ENCODE data around the gene GRM6. TPM values are rescaled to one million over a fixed set of nuclear protein-coding genes. Genes with fewer than 3 reads are reported as not detected.

The GRM6 gene
- total RNA-seq, 1 donor from 2014 or later = not detected

DNA sequence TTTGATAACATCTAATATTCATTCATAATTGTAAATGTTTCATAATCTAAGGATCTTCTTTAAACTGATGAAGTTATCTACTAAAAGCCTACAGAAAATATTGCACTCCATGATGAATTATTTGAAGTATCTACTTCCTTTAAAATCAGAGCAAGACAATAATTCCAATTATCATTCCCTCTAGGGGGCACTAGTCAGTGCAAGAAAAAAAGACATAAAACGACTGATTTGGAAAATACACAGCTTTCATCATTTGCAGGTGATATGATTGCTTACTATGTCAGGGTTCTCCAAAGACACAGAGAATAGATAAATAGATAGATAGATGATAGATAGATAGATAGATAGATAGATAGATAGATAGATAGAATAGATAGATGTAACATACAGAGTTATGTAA, 13.5 kb upstream of the GRM6 start:
- Histone ChIP-seq H3K36me3 (no peaks in the 10 kb centered on the region), H3K4me3 (no peak overlapping the region), H3K4me1 (no peaks in the 10 kb centered on the region), H3K27ac (no peak overlapping the region), H3K9me3 (no peaks in the 10 kb centered on the region), H3K27me3 (ENCODE audit: low read depth) (no peaks in the 10 kb centered on the region)
- TF ChIP-seq, protein P1, sequence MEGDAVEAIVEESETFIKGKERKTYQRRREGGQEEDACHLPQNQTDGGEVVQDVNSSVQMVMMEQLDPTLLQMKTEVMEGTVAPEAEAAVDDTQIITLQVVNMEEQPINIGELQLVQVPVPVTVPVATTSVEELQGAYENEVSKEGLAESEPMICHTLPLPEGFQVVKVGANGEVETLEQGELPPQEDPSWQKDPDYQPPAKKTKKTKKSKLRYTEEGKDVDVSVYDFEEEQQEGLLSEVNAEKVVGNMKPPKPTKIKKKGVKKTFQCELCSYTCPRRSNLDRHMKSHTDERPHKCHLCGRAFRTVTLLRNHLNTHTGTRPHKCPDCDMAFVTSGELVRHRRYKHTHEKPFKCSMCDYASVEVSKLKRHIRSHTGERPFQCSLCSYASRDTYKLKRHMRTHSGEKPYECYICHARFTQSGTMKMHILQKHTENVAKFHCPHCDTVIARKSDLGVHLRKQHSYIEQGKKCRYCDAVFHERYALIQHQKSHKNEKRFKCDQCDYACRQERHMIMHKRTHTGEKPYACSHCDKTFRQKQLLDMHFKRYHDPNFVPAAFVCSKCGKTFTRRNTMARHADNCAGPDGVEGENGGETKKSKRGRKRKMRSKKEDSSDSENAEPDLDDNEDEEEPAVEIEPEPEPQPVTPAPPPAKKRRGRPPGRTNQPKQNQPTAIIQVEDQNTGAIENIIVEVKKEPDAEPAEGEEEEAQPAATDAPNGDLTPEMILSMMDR (IDR thresholded peaks at IDR 0.05) = no peak
- ATAC-seq (no peak), DNase-seq (no peak)
- intact Hi-C loops (cut with DNase I) = no loop called here

DNA sequence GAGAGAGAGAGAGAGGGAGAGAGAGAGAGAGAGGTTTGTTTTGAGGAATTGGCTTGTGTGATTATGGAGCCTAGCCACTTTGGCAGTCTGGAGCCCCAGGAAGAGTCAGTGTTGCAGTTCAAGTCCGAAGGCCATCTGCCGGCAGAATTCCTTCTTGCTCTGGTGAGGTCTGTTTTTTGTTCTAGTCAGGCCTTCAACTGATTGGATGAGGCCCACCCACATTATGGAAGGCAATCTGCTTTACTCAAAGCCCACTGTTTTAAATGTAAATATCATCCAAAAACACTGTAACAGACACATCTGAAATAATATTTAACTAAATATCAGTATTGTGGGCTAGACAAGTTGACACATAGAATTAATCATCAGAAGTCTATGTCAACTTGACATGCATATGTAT, 11.4 kb upstream of the GRM6 start:
- Histone ChIP-seq H3K9me3 (no peaks in the 10 kb centered on the region), H3K36me3 (no peaks in the 10 kb centered on the region), H3K4me3 (no peak overlapping the region), H3K27me3 (ENCODE audit: low read depth) (no peaks in the 10 kb centered on the region), H3K4me1 (no peaks in the 10 kb centered on the region), H3K27ac (no peak overlapping the region)
- no peak for ATAC-seq
- intact Hi-C loops (cut with DNase I) = no loop called here
- TF ChIP-seq, protein P1 (IDR thresholded peaks at IDR 0.05) = no peak
- DNase-seq = no peak

DNA sequence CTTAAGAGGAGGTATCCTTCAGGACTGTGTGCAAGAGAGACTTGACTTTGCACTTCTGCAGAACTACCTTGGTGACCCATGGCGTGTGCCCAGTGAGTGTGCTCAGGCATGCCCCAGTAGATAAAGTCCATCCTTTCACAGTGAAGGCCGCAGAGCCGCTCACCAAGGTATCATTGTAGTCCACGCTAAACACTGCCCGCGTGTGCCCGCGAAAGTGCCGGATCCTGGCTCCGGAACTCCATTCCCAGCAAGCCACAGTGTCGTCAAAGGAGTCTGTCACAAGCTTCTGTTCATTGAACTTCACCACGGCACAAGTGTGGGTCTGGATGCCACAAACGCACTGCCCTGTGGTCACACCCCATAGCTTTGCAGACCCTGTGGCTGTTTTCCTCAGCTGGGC, 3.3 kb upstream of the GRM6 start:
- H3K27ac ChIP-seq = no peak overlapping the region
- H3K27me3 ChIP-seq (ENCODE audit: low read depth) = peaks cover 30% of the 10 kb centered on the region
- no peaks in the 10 kb centered on the region for H3K4me1 ChIP-seq
- ATAC-seq (no peak), DNase-seq (no peak)
- no peaks in the 10 kb centered on the region for H3K36me3 ChIP-seq
- no peaks in the 10 kb centered on the region for H3K9me3 ChIP-seq
- intact Hi-C loops (cut with DNase I) = no loop called here
- TF ChIP-seq, protein P1 (IDR thresholded peaks at IDR 0.05) = no peak
- no peak overlapping the region for H3K4me3 ChIP-seq

DNA sequence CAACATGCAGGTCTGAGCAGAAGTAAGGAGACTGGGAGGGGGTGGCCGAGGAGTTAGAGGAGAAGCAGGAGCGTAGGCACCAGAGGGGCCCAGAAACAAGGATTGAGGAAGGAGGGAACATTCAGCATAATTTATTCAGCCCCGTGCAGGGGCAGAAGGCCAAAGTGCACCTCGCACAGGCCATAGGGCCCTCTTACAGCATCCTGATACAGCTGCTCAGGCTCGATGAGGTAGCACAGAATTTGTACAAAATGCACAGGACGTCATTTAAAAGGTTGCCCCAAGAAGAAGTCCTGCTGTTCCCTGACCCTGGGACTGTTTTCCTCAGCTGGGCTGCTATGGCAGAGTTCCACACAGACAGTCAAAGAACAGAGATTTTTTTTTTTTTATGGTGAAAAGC, 2.1 kb upstream of the GRM6 start:
- no peaks in the 10 kb centered on the region for H3K36me3 ChIP-seq
- intact Hi-C loops (cut with DNase I) = no loop called here
- TF ChIP-seq, protein P1 (IDR thresholded peaks at IDR 0.05) = no peak
- ATAC-seq (no peak), DNase-seq (no peak)
- H3K27me3 ChIP-seq (ENCODE audit: low read depth) = peaks cover 34% of the 10 kb centered on the region
- H3K4me1 ChIP-seq = no peaks in the 10 kb centered on the region
- no peaks in the 10 kb centered on the region for H3K9me3 ChIP-seq
- no peak overlapping the region for H3K4me3 ChIP-seq
- no peak overlapping the region for H3K27ac ChIP-seq

DNA sequence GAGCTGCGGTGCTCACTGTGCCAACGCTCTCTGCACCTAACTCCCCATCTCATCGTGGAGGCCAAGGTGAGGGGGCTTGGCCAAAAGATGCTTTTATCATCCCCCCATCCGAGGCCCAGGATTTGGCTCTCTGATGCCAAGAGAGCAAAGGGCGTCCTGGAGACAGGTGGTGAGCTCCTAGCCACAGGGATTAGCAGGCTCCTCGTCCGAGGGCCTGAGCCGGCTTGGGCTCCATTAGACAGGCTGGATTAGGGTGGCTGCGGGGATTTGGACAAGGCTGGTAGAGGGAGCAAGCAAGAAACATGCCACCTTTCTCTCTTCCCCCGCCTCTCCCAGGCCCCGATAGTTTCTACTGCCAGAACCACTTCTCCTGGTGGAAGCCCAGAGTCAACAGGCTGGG, 1.0 kb upstream of the GRM6 start:
- no peaks in the 10 kb centered on the region for H3K9me3 ChIP-seq
- intact Hi-C loops (cut with DNase I) = no loop called here
- H3K4me1 ChIP-seq = no peaks in the 10 kb centered on the region
- H3K27me3 ChIP-seq (ENCODE audit: low read depth) = peaks cover 34% of the 10 kb centered on the region
- no peak overlapping the region for H3K27ac ChIP-seq
- H3K36me3 ChIP-seq = no peaks in the 10 kb centered on the region
- ATAC-seq = no peak
- DNase-seq = no peak
- TF ChIP-seq, protein P1 (IDR thresholded peaks at IDR 0.05) = no peak
- H3K4me3 ChIP-seq = no peak overlapping the region

DNA sequence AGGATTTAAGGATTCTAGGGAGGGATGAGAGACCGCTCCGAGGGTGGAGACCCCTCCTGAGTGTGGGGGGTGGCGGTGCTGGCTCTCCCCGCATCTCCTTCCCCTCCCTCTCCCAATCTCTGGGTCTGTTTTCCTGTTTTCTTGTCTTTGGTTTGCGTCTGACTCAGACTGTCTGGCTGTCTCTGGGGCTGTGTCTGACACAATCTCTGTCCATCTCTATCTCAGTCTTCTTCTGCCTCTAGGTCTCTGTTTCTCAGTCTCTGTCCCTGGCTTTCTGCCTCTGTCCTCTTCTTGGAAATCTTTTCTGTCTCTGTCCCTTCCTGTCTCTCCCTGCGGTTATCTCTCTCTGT, 196 bp upstream of the GRM6 start:
- intact Hi-C loops (cut with DNase I) = no loop called here
- Histone ChIP-seq H3K27ac (no peak overlapping the region), H3K27me3 (ENCODE audit: low read depth) (peaks cover 34% of the 10 kb centered on the region), H3K36me3 (no peaks in the 10 kb centered on the region), H3K9me3 (no peaks in the 10 kb centered on the region), H3K4me3 (no peak overlapping the region), H3K4me1 (no peaks in the 10 kb centered on the region)
- DNase-seq (no peak), ATAC-seq (no peak)
- TF ChIP-seq, protein P1 (IDR thresholded peaks at IDR 0.05) = no peak

All from lower lobe of right lung (tissue), 2 donors.